Panc1 (cell line): ENCODE measurements around the gene GRIA2. TPM values are rescaled to one million over a fixed set of nuclear protein-coding genes. Genes with fewer than 3 reads are reported as not detected.

Source experiments
- ATAC-seq: fragments of 200-7000 bp; cut with Tn5 transposase; 2 replicates; pipeline ENCODE4 v1.9.1; 2020; ENCODE audit warnings: mild to moderate bottlenecking, moderate library complexity
- BruUV-seq: library from RNA; stranded (reverse); fragments of 400-500 nt; replicated peaks from 2 replicates; lab custom pipeline; 2021; lab: Mats Ljungman, UMichigan
- CTCF ChIA-PET: fragments of 300-600 bp; sonication (Branson Sonifier 250); formaldehyde crosslinking; loops from one replicate; lab custom pipeline; 2022; ENCODE audit warnings: antibody characterized with exemption; lab: Charles Lee
- POLR2A ChIA-PET: fragments of 300-600 bp; sonication (Branson Sonifier 250); formaldehyde crosslinking; loops from one replicate; lab custom pipeline; 2022; ENCODE audit warnings: antibody characterized with exemption; lab: Charles Lee
- DNase-seq: peaks from one replicate; pipeline ENCODE4 v3.0.0-alpha.2; 2010; ENCODE audit warnings: low read depth, low spot score
- H3K27ac ChIP-seq: 2 replicates; pipeline ENCODE4 v1.5.1; 2011; ENCODE audit warnings: mild to moderate bottlenecking, low read length, inconsistent platforms
- H3K27me3 ChIP-seq: fragments of 200-500 bp; sonication (Bioruptor generic); 2 replicates; pipeline ENCODE4 v1.6.0; 2014; ENCODE audit warnings: low read length, inconsistent platforms; ENCODE audit not compliant: control insufficient read depth, insufficient read depth
- H3K36me3 ChIP-seq: fragments of 200-500 bp; sonication (Bioruptor generic); 2 replicates; pipeline ENCODE4 v1.5.1; 2014; ENCODE audit warnings: inconsistent platforms, mild to moderate bottlenecking, low read length, moderate library complexity; ENCODE audit not compliant: control insufficient read depth, insufficient read depth
- H3K4me1 ChIP-seq: 2 replicates; pipeline ENCODE4 v1.5.1; 2011; ENCODE audit warnings: inconsistent platforms, mild to moderate bottlenecking, low read length, moderate library complexity; ENCODE audit not compliant: control insufficient read depth, insufficient read depth
- H3K4me3 ChIP-seq, 2 experiments: 2 replicates each; pipeline ENCODE4 v1.5.1; 2011 to 2012; ENCODE audit warnings: low read depth in 2 of 2, low read length in 2 of 2, mild to moderate bottlenecking in 2 of 2, inconsistent platforms in 1 of 2, moderate library complexity in 1 of 2
- H3K9me3 ChIP-seq: fragments of 200-500 bp; sonication (Bioruptor generic); 2 replicates; pipeline ENCODE4 v1.5.1; 2014; ENCODE audit warnings: low read depth, mild to moderate bottlenecking, inconsistent platforms, low read length, moderate library complexity; ENCODE audit not compliant: control insufficient read depth, insufficient read depth
- POLR2AphosphoS5 ChIP-seq: IDR thresholded peaks from 2 replicates; pipeline ENCODE4 v1.6.1; 2012; ENCODE audit warnings: mild to moderate bottlenecking, low read depth, low read length, moderate library complexity
- SIN3A ChIP-seq: IDR thresholded peaks from 2 replicates; pipeline ENCODE4 v1.6.1; 2012; ENCODE audit warnings: low read depth, mild to moderate bottlenecking, low read length, moderate library complexity, borderline replicate concordance; ENCODE audit not compliant: insufficient read depth
- TCF7L2 ChIP-seq: IDR thresholded peaks from 2 replicates; pipeline ENCODE4 v1.6.1; 2011; ENCODE audit warnings: mild to moderate bottlenecking, low read depth, low read length, inconsistent platforms
- in situ Hi-C: cut with HindIII; loops from 2 replicates; pipeline ENCODE4 v1.10.0; 2016; ENCODE audit warnings: low sequenced_read_pairs, low pct_unique_long_range_greater_than_20kb
- intact Hi-C: fragments of 100-400 bp; cut with micrococcal nuclease; formaldehyde crosslinking; loops from one replicate; pipeline ENCODE4 v1.10.0; 2022; ENCODE audit not compliant: unreplicated experiment
- total RNA-seq: library from RNA; stranded (reverse); gene quantifications from one replicate; pipeline ENCODE4 v1.2.1, GENCODE V29; 2021; ENCODE audit not compliant: unreplicated experiment
- TF ChIP-seq, protein P1 (sequence below), 2 experiments: IDR thresholded peaks; 2 replicates each; pipeline ENCODE4 v1.6.1; 2011 to 2012; ENCODE audit warnings: low read depth in 2 of 2, control low read depth in 1 of 2, low read length in 1 of 2, mild to moderate bottlenecking in 1 of 2, moderate library complexity in 1 of 2; ENCODE audit not compliant: insufficient read depth in 1 of 2
- TF ChIP-seq, protein P2 (sequence below): fragments of 450-650 bp; IDR thresholded peaks from 2 replicates; pipeline ENCODE4 v1.5.1; 2017; ENCODE audit warnings: mild to moderate bottlenecking

GRIA2 gene
- total RNA-seq, 1 experiment from 2014 or later: not detected

DNA sequence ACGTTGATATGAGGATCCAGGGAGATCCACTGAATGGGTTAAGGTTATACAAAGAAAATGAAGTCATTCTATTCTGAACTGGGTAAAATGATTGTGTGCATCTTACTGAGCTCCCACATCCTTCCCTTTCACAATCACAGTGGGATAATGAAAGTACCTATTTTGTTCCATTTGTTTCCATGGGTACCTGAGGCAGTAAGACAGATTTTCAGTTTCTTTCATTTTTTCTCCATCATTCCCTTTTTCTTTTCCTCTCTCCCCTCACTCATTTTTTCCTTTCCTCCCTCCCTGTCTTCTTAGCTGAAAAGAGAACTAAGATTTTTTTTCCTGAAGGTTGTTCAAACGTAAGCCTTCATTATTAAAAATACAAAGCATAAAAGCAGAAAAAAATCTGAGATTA, 4.6 kb downstream of the GRIA2 start:
- ChIA-PET POLR2A (no interaction called here), CTCF (no interaction called here)
- intact Hi-C loops: no loop called here
- BruUV-seq: no TSS peak
- ATAC-seq (no peak), DNase-seq (no peak)
- no peak overlapping the region for H3K4me3 ChIP-seq
- in situ Hi-C loops: no loop called here
- TF ChIP-seq POLR2AphosphoS5 (no peak), TCF7L2 (no peak), SIN3A (no peak)
- TF ChIP-seq, protein P1, sequence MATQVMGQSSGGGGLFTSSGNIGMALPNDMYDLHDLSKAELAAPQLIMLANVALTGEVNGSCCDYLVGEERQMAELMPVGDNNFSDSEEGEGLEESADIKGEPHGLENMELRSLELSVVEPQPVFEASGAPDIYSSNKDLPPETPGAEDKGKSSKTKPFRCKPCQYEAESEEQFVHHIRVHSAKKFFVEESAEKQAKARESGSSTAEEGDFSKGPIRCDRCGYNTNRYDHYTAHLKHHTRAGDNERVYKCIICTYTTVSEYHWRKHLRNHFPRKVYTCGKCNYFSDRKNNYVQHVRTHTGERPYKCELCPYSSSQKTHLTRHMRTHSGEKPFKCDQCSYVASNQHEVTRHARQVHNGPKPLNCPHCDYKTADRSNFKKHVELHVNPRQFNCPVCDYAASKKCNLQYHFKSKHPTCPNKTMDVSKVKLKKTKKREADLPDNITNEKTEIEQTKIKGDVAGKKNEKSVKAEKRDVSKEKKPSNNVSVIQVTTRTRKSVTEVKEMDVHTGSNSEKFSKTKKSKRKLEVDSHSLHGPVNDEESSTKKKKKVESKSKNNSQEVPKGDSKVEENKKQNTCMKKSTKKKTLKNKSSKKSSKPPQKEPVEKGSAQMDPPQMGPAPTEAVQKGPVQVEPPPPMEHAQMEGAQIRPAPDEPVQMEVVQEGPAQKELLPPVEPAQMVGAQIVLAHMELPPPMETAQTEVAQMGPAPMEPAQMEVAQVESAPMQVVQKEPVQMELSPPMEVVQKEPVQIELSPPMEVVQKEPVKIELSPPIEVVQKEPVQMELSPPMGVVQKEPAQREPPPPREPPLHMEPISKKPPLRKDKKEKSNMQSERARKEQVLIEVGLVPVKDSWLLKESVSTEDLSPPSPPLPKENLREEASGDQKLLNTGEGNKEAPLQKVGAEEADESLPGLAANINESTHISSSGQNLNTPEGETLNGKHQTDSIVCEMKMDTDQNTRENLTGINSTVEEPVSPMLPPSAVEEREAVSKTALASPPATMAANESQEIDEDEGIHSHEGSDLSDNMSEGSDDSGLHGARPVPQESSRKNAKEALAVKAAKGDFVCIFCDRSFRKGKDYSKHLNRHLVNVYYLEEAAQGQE (IDR thresholded peaks at IDR 0.05; ENCODE audit: insufficient read depth in 1 of 2, low read depth in 2 of 2, low read length in 1 of 2): no peak
- TF ChIP-seq, protein P2, sequence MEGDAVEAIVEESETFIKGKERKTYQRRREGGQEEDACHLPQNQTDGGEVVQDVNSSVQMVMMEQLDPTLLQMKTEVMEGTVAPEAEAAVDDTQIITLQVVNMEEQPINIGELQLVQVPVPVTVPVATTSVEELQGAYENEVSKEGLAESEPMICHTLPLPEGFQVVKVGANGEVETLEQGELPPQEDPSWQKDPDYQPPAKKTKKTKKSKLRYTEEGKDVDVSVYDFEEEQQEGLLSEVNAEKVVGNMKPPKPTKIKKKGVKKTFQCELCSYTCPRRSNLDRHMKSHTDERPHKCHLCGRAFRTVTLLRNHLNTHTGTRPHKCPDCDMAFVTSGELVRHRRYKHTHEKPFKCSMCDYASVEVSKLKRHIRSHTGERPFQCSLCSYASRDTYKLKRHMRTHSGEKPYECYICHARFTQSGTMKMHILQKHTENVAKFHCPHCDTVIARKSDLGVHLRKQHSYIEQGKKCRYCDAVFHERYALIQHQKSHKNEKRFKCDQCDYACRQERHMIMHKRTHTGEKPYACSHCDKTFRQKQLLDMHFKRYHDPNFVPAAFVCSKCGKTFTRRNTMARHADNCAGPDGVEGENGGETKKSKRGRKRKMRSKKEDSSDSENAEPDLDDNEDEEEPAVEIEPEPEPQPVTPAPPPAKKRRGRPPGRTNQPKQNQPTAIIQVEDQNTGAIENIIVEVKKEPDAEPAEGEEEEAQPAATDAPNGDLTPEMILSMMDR: no peak
- no peaks in the 10 kb centered on the region for H3K27me3 ChIP-seq
- H3K36me3 ChIP-seq: no peaks in the 10 kb centered on the region
- no peak overlapping the region for H3K27ac ChIP-seq
- no peaks in the 10 kb centered on the region for H3K9me3 ChIP-seq
- no peaks in the 10 kb centered on the region for H3K4me1 ChIP-seq

DNA sequence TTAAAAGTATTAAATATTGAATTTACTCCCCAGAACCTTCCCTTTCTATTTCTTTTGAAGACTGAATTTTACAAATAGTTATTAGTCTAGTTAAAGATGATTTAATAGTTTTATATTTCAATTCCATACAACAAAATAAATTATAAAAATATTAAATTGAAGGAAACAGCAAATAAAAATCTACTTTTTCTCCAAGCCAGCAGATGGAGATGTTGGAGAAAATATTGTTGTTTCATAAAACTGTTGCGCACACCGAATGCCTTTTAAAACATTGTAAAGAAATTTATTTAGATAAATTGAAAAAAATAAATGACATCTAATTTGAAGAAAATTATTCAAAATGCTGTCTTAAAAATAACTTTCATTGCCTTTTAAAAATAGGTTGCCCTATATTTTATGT, 5.5 kb downstream of the GRIA2 start:
- H3K36me3 ChIP-seq: no peaks in the 10 kb centered on the region
- intact Hi-C loops: no loop called here
- BruUV-seq: no TSS peak
- ATAC-seq: no peak
- H3K27ac ChIP-seq: no peak overlapping the region
- ChIA-PET CTCF (no interaction called here), POLR2A (no interaction called here)
- no peak for TF ChIP-seq SIN3A
- no peak for TF ChIP-seq TCF7L2
- TF ChIP-seq, protein P2: no peak
- no peak for TF ChIP-seq POLR2AphosphoS5
- TF ChIP-seq, protein P1 (IDR thresholded peaks at IDR 0.05; ENCODE audit: insufficient read depth in 1 of 2, low read depth in 2 of 2, low read length in 1 of 2): no peak
- in situ Hi-C loops: no loop called here
- H3K27me3 ChIP-seq: no peaks in the 10 kb centered on the region
- no peak for DNase-seq
- no peaks in the 10 kb centered on the region for H3K4me1 ChIP-seq
- no peaks in the 10 kb centered on the region for H3K9me3 ChIP-seq
- H3K4me3 ChIP-seq: no peak overlapping the region
